Suppressor macrophage (primary cell): ENCODE results near the gene ARHGDIA.
A peak's percentile ranks its signal among the peaks of the same experiment; 100 is the strongest.

Experiments used
- DNase-seq, 4 experiments: peaks; one replicate each; pipeline ENCODE4 v3.0.0-alpha.2; 2020 to 2022

Gene ARHGDIA

DNA sequence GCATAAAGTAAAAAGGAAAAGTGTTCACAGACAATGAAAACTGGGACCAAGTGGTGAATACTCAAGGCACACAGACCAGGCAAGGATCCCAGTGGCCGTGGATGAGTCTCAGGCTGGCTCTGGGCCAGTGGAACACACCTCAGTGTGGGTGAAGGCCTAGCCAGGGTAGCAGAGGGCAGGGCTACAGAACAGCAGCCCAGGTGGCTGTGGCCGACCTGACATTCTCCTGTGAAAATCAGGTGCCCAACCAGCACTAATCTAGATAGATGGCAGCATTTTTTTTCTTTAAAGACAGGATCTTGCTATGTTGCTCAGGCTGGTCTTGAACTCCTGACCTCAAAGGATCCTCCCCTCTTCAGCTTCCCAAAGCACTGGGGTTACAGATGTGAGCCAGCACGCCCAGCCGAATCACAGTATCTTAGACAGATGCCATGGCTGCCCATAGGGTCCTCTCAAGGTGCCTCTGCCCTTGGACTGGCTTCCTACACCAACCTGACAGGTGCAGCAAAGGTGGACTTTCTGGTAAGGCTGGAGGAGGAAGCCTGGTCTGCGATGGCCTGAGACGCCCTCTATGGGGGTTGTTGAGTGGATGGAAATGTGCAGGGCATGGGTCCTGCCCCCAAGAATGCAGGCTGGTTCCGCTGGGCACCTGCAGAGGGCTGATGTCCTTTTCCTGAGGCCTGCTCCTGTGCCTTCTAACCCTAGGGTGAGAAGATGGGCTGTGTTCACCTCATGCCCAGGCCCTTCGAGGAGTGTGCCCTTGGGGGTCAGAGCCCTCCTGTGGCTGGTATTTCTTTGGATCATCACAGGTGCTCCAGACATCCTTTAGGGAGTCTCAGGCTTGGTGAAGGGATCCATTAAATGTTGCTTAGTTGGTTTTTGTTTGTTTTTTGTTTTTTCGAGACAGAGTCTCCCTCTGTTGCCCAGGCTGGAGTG is 7.0 kb downstream of the ARHGDIA start:
- no peak for DNase-seq

DNA sequence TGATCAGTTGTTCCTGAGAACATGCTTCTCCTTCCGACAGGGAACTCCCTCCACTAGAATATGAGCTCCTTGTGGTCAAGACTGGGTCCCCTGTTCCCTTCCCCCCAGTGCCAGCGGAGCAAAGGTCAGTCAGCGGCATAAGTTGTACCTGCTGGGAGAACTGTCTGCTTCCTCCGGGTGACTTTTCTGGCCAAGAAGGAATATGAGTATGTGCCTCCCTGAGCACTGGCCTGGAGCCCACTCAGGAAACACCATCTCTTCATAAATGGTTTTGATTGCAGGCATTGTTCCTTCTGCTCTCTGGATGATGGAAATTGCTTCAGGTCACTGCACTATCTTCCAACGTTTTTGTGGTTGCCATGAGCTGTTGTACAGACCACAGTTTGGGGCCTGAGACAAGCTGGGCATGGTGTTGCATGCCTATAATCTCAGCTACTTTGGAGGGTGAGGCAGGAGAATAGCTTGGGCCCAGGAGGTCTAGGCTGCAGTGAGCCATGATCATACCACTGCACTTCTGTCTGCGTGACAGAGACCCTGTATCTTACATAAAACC is 7.9 kb downstream of the ARHGDIA start:
- no peak for DNase-seq

DNA sequence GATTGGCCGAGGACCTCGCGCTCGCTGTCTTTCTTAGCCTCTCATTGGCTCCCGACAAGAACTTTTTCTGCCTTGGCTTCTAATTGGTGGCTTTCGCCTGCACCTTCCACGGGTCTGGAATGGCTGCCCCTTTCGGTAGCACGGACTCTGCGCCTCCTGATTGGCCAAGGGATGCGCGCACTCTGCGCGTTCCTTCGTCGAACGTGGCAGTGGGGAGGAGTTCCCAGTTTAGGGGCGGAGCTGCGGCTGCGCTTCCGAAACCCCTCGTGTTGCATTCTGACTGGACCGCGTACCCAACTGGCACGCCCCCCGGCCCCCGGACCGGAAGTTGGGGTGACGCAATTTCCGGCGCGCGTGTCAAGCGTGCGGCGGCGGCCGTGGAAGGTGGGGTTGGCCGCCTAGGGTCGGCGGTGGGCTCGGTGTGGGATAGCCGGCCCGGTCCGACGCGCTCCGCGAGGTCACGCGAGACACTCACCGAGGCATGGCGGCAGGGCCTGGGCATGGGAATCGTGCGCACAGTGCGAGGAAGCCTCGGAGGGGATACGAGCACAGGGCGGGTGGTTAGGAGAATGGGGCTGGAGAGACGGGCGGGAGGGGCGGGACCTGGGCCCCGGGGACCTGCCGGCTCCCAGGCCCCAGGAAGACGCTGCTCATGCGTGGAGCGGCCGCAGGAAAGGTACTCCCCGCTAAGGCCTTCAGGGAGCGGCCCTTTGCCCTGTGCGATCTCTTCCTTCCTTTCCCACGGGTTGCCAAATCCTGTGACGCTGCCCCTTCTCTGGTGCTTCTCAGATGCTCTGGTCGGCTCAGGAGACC is 10.2 kb downstream of the ARHGDIA start:
- peak; percentile 100 for DNase-seq

DNA sequence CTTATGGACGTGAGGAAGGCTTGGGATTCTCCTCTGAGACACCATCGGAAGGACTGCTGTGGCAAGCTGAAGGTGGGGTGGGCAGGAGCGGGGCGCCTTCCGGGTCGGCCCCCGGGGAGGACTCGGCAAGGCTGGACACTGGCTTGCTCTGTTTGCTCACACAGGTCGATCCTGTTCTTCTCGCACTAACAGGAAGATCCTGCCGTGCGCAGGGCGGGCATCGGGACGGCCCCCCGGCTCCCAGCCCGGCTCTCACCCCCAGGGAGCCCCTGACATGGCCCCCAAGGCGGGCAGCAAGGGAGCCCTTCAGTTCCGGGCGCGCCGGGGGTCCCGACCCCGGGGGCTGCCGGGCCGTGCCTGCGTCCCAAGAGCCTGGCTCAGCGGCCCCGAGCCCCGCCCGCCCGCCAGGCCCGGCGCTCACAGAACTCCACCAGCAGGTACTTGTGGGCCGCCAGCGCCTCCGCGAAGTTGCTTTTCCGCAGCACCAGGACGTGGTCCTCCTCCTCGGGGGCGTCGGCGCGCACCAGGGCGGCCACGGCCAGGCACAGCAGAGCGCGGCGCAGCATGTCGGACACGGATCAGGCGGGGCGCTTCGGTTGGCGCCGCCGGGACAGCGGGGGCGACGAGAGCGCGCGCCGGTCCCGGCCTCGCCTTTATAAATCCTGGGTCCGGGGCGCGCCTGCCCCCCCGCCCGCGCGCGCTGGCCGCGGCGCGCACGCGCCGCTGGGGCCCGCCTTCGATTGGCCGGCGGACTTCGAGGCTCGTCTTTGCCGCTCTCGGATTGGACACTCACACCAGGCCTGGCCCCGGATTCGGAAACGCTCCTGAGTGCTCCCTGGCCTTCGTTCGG is 11.0 kb downstream of the ARHGDIA start, which contains the start of gene P4HB:
P4HB (minus strand) TSS at position 630 of the 850 bp plus-strand sequence; CDS start at position 566, 64 bp downstream.
- DNase-seq, result peak in 2 of 4 experiments; percentile 31 to 46

DNA sequence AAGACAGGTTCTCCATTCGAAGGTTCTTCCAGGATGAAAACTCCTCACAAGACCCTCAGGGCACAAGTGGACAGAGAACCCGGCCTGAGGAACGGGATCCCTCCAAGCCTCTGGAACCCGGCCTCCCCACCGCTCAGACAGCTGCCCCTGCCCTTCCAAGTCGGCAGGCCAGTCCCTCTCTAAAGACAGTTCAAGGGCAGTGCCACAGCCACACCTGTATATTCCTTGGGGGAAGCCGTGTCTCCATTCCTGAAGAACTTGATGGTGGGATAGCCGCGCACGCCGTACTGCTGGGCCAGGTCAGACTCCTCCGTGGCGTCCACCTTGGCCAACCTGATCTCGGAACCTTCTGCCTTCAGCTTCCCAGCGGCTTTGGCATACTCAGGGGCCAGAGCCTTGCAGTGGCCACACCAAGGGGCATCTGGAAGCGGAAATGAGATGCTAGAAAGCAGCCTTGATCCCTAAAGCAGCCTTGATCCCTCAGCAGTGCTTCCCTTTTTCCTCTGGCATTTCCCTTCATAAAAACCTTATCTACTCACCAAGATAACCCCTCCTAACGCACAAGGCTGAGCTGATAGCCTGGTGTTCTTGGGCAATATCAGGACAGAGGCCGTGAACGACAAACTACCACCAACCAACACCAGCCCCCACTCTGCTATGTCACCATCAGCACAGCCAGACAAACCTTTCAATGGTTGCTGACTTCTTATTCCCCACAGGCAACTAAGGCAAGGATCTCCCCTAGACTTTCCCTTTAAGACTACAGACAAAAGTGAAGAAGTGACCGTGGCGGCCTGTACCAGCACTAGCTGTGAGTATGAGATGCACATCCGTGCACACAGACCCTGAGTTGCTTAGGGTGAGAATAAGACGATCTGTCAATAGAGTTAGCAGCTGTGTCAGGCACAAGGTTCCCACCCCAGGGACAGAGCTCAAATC is 11.9 kb downstream of the ARHGDIA start:
- DNase-seq, result peak in 3 of 4 experiments; percentile 25 to 43 (median 36)

DNA sequence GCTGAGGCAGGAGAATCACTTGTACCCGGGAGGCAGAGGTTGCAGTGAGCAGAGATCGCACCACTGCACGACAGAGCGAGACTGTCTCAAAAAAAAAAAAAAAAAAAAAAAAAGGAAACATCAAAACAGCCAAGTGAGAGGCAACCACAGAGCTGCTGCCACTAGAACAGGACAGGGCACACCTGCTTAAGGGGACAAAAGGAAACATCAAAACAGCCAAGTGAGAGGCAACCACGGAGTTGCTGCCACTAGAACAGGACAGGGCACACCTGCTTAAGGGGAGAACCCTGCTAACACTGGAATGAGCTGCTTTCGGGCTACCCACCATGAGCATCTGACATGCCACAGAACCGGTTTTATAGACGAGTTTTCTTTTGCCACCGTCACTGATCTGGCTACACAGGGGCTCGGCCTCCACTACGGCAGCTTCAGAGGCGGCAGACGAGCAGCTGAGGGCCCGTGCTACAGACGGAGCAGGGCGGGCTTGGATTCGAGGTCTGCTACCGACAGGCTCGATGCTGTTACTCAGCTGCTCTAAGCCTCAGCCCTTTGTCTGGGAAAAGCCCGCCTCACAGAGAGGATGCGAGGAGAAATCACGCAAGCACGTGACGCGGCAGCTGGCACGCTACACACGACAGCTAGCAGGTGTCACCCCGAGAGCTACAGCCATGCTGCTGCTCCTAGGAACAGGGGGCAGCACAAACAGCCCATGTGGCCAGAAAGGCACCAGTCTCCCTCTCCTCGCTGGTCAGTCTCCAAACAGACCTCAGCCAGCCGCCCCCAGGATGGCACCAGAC is 12.8 kb downstream of the ARHGDIA start:
- DNase-seq, result no peak

- DNase-seq, result no peak
Observed at GRCh38 chr17:81854974-81855774, 16.0 kb downstream of the ARHGDIA start.

- no peak for DNase-seq
Observed at GRCh38 chr17:81852237-81852636, 18.9 kb downstream of the ARHGDIA start.

- no peak for DNase-seq
Observed at GRCh38 chr17:81851423-81851822, 19.7 kb downstream of the ARHGDIA start.

DNA sequence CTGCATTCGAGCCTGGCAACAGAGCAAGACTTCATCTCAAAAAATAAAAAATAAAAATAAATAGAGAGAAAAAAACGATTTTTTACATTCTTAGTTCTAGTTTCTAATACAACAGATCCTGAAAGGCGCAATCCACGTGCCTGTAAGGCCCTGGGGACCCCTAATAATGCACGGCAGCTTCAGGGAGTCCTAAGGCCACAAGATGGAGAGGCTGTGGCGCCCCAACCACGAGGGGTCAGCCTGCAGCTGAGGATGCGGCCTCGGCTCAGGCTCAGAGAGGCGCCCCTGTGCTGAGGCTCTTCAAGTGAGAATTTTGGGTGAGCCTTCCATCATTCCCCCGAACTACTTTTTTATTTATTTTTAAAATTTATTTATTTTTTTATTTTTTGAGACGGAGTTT is 21.7 kb downstream of the ARHGDIA start:
- no peak for DNase-seq

DNA sequence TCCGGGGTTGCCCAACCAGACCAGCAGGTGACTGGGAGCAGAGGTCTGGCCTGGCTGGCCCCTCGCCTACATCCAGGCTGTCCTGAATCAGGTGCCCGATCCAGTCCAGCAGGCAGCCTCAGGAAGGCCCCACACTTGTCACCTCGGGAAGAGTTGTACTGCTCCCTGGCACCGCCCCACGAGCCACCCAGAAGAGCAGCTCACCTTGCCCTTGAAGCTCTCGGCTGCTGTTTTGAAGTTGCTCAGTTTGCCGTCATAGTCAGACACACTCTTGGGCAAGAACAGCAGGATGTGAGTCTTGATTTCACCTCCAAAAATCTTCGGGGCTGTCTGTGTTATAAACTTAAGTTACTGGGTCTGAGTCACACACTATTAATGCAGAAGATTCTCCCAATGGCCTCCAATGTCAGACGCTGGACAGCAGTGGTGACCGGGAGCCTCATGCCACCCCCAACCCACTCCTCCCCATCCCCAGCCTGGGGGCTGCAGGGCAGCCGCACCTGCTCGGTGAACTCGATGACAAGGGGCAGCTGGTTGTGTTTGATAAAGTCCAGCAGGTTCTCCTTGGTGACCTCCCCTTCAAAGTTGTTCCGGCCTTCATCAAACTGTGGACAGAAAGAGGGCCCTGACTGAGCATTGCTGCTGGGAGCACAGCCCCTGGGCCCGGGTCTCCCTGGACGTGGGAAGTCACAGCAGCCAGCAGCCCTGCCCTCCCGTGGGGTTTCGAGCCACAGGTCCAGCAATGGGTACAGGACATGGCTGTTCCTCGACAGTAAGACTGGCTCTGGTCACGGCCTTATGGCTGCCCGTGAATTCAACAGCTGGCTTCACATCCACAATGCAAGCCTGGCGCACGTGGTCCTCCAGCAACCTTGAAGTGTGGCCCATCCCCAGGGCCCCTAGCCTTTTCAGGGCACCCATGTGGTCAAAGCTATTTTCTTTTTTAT is 24.1 kb downstream of the ARHGDIA start:
- DNase-seq, result no peak

DNA sequence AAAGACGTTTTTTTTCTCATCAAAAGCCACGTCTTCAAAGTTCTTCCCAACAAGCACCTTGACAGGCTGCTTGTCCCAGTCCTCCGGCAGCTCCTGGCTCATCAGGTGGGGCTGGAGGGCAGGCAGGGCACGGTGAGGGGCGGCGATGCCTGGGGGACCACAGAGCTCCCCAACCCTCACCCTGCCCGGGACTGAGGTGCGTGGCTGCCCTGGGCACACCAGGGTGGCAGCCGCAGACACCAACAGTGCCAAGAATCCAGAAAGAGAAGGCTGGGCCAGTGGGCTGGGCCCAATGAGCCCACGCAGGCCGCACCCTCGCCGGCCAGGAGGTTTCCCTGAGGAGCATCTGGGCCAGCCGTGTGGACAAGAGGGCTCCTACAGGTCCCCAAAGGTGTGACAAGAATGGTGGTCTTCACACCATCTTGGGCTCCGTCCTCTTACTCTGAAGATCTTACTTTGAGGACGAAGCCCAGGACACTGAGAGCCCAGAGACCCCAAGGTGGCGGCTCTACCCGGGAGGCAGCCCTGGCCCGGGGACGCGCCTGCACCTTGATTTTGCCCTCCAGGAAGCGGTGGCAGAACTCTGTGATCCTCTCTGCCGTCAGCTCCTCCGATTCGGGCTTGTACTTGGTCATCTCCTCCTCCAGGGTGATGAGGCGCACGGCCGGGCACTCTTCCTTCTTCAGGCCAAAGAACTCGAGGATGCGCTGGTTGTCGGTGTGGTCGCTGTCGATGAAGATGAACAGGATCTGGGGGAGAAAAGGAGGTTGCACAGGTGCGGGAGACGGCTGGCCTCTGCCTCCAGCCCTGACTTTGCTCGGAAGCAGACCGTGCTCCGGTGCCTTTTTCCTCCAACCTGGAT is 25.0 kb downstream of the ARHGDIA start:
- no peak for DNase-seq

GRCh38 chr17:81845361-81845760 is 25.8 kb downstream of the ARHGDIA start:
- no peak for DNase-seq

- no peak for DNase-seq
Observed at GRCh38 chr17:81844887-81845286, 26.2 kb downstream of the ARHGDIA start.

DNA sequence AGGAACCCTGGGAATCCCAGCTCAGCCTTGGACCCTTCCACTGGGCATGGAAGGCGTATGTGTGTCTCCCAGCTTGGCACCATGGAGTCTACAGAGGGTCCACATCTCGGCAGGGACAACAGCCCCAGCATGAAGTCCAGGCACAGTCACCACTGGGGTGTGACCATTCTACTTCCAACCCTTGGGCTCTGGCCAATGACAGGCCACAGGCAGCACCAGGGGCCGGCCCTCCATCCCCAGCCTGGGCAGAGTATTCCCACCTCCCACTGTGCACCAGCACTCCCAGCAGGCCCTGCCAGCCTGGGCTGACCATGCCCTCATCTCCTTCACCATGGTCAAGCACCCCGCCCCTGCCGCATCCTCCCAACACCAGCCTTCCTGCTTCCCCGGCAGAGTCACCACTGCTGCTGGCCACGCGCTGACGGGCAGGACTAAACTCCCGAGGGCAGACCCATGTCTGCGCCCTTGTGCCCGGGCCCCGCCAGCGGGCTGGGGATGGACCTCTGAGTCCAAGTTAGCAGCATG is 26.7 kb downstream of the ARHGDIA start:
- DNase-seq, result no peak

DNA sequence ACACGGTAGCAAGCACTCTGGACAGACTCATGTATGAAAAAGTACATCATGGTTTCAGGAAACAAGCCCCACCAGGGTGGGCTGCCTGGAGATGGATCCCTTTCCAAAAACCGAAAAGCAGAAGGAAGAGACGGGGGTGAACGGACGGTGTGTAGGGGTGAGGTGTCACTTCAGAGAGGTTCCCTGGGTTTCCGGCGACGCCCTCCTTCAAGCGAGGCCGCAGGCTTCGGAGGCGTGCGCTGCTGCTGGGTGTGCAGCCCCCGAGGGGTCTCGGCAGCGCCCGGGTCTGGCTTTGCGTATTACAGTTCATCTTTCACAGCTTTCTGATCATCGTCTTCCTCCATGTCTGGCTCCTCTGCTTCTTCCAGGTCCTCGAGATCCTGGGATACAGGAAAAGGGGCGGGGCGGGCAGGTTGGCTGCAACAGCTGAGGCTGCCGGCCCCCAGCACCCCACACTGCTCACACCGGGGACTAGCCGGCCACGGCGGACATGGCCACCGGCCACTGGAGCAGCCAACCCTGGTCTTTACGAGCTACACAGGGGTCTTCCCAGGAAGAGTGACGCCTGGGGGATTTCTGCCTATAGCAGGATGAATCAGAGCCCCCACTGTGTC is 27.3 kb downstream of the ARHGDIA start:
- DNase-seq, result no peak
